OCI-LY1 (cell line): ENCODE results near the gene FARP1.

Experiments
- H2AFZ ChIP-seq: fragments of 200-600 bp; sonication (generic), shearing (Covaris generic); 2 replicates; pipeline ENCODE4 v1.6.0; 2014; ENCODE audit warnings: antibody characterized with exemption, mild to moderate bottlenecking, low read length
- H3F3A ChIP-seq: fragments of 200-600 bp; sonication (generic), shearing (Covaris generic); 2 replicates; pipeline ENCODE4 v1.6.0; 2014; ENCODE audit warnings: mild to moderate bottlenecking, antibody characterized with exemption, low read length, moderate library complexity; ENCODE audit not compliant: insufficient read depth
- H3K27ac ChIP-seq: fragments of 200-600 bp; sonication (generic); 2 replicates; pipeline ENCODE4 v1.5.1; 2014; ENCODE audit warnings: low read length, mixed run types, mild to moderate bottlenecking, low read depth; ENCODE audit not compliant: poor library complexity, severe bottlenecking
- H3K27me3 ChIP-seq: fragments of 200-600 bp; sonication (generic); 2 replicates; pipeline ENCODE4 v1.6.0; 2014; ENCODE audit warnings: antibody characterized with exemption, mild to moderate bottlenecking, low read length, moderate library complexity; ENCODE audit not compliant: insufficient read depth
- H3K36me3 ChIP-seq: fragments of 200-600 bp; sonication (generic); 2 replicates; pipeline ENCODE4 v1.6.1; 2014; ENCODE audit warnings: mild to moderate bottlenecking, antibody characterized with exemption, low read length, moderate library complexity, mixed read lengths; ENCODE audit not compliant: insufficient read depth
- H3K4me1 ChIP-seq: fragments of 200-600 bp; sonication (generic); 2 replicates; pipeline ENCODE4 v1.5.1; 2014; ENCODE audit warnings: mild to moderate bottlenecking, low read length, moderate library complexity; ENCODE audit not compliant: insufficient read depth, severe bottlenecking
- H3K4me2 ChIP-seq: fragments of 200-600 bp; sonication (generic), shearing (Covaris generic); 2 replicates; pipeline ENCODE4 v1.6.1; 2014; ENCODE audit warnings: low read length
- H3K4me3 ChIP-seq: fragments of 200-600 bp; sonication (generic); 2 replicates; pipeline ENCODE4 v1.5.1; 2014; ENCODE audit warnings: low read length, low read depth, mild to moderate bottlenecking, mixed read lengths; ENCODE audit not compliant: poor library complexity, severe bottlenecking
- H3K79me2 ChIP-seq: fragments of 200-600 bp; shearing (Covaris generic); 2 replicates; pipeline ENCODE4 v1.6.1; 2016; ENCODE audit warnings: mixed run types, low read length, mixed read lengths; ENCODE audit not compliant: insufficient read depth
- H3K9ac ChIP-seq: fragments of 200-600 bp; sonication (generic), shearing (Covaris generic); 2 replicates; pipeline ENCODE4 v1.6.1; 2014; ENCODE audit warnings: mild to moderate bottlenecking, low read length, mixed read lengths
- H3K9me2 ChIP-seq: fragments of 200-600 bp; sonication (generic), shearing (Covaris generic); 2 replicates; pipeline ENCODE4 v1.6.1; 2014; ENCODE audit warnings: low read depth, mild to moderate bottlenecking, low read length, mixed read lengths
- H3K9me3 ChIP-seq: fragments of 200-600 bp; shearing (Covaris generic); 2 replicates; pipeline ENCODE4 v1.6.1; 2014; ENCODE audit warnings: low read length, mixed read lengths
- H4K20me1 ChIP-seq: fragments of 200-600 bp; sonication (generic), shearing (Covaris generic); 2 replicates; pipeline ENCODE4 v1.6.0; 2016; ENCODE audit warnings: mild to moderate bottlenecking, low read length; ENCODE audit not compliant: insufficient read depth
- EZH2 ChIP-seq: fragments of 200-600 bp; sonication (generic), shearing (Covaris generic); IDR thresholded peaks from 2 replicates; pipeline ENCODE4 v1.8.0; 2017; ENCODE audit warnings: borderline replicate concordance, mixed run types, mild to moderate bottlenecking, antibody characterized with exemption, low read length, moderate library complexity, mixed read lengths
- TF ChIP-seq, protein P1 (sequence below): fragments of 200-600 bp; sonication (generic), shearing (Covaris generic); IDR thresholded peaks from 2 replicates; pipeline ENCODE4 v1.5.1; 2017; ENCODE audit warnings: mild to moderate bottlenecking, antibody characterized with exemption, low read length, moderate library complexity, mixed read lengths

The FARP1 gene

DNA sequence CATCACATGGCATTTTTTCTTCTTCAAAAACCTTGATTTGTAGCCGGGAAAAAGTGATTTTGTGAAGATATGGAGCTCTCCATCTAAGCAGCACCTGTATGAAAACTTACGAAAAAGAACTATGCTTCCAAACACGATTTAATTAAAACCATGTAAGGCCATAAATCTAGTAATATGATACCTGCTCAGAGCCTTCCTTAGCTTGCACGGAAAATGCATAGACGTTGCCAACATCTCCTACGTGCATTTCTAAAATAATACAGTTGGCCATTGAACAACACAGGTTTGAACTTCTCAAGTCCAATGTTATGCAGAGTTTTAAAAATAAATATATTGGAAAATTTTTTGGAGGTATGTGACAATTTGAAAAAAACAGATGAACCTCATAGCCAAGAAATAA lies 93.3 kb downstream of the FARP1 start:
- H2AFZ ChIP-seq = no peak overlapping the region
- TF ChIP-seq, protein P1, sequence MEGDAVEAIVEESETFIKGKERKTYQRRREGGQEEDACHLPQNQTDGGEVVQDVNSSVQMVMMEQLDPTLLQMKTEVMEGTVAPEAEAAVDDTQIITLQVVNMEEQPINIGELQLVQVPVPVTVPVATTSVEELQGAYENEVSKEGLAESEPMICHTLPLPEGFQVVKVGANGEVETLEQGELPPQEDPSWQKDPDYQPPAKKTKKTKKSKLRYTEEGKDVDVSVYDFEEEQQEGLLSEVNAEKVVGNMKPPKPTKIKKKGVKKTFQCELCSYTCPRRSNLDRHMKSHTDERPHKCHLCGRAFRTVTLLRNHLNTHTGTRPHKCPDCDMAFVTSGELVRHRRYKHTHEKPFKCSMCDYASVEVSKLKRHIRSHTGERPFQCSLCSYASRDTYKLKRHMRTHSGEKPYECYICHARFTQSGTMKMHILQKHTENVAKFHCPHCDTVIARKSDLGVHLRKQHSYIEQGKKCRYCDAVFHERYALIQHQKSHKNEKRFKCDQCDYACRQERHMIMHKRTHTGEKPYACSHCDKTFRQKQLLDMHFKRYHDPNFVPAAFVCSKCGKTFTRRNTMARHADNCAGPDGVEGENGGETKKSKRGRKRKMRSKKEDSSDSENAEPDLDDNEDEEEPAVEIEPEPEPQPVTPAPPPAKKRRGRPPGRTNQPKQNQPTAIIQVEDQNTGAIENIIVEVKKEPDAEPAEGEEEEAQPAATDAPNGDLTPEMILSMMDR = no peak
- H3K79me2 ChIP-seq = no peaks in the 10 kb centered on the region
- no peaks in the 10 kb centered on the region for H3K4me1 ChIP-seq
- no peaks in the 10 kb centered on the region for H3K9me2 ChIP-seq
- no peaks in the 10 kb centered on the region for H4K20me1 ChIP-seq
- no peak overlapping the region for H3K9ac ChIP-seq
- no peak overlapping the region for H3K4me3 ChIP-seq
- no peaks in the 10 kb centered on the region for H3K27me3 ChIP-seq
- no peak overlapping the region for H3K27ac ChIP-seq
- no peak overlapping the region for H3K4me2 ChIP-seq
- no peaks in the 10 kb centered on the region for H3F3A ChIP-seq
- no peaks in the 10 kb centered on the region for H3K9me3 ChIP-seq
- H3K36me3 ChIP-seq = no peaks in the 10 kb centered on the region

GRCh38 chr13:98237331-98237730 lies 94.4 kb downstream of the FARP1 start:
- H3K9me3 ChIP-seq = no peaks in the 10 kb centered on the region
- no peaks in the 10 kb centered on the region for H3F3A ChIP-seq
- H3K9me2 ChIP-seq = no peaks in the 10 kb centered on the region
- H3K4me1 ChIP-seq = no peaks in the 10 kb centered on the region
- H3K4me3 ChIP-seq = no peak overlapping the region
- H3K27ac ChIP-seq = no peak overlapping the region
- no peak overlapping the region for H3K4me2 ChIP-seq
- TF ChIP-seq, protein P1 = no peak
- no peak for TF ChIP-seq EZH2
- no peaks in the 10 kb centered on the region for H3K36me3 ChIP-seq
- H3K27me3 ChIP-seq = no peaks in the 10 kb centered on the region
- H3K79me2 ChIP-seq = no peaks in the 10 kb centered on the region
- H2AFZ ChIP-seq = no peak overlapping the region
- H4K20me1 ChIP-seq = no peaks in the 10 kb centered on the region
- no peak overlapping the region for H3K9ac ChIP-seq

DNA sequence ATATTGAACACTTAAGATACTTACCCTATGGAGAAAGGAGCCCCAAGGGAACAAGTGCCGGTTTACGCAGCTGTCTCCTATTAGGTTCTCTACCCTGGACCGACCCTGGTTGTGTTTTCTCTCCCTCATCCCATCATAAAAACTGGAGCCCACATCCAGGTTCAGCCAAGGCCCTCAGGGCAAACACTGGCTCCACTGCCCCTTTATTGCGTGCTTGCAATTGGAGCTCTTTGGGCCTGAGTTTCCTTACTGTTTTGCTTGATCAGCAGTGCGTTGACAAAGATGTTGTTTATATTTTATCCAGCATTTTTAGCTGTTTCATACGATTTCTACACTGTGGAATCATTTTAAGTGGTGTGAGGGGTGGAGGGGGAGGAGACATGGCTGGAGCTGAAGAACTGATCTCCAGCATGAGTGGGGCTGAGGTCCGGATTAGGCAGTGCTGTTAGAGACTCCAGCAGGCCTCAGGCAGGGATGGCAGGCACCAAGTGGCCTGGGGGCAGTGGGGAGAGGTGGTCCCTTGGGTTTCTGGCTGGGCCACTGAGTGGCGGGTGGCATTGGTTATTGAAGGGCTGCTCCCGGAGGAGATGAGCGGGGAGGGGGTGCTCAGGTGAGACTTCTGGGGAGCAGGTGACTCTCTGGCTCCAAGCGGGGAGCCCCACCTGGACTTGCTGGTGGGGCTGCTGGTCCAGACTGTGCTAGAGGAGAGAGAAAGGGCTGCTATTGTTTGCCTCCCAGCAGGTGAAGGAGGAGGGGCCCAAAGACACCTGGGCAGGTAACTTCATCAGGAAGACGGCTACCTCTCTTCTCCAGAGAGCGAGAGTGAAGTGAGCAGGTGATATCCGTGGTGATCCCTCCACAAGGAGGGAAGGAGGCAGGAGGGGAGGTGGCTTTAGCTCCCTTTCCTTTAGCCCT lies 96.5 kb downstream of the FARP1 start:
- TF ChIP-seq EZH2 = no peak
- TF ChIP-seq, protein P1 = no peak
- H3K4me1 ChIP-seq = no peaks in the 10 kb centered on the region
- no peak overlapping the region for H3K9ac ChIP-seq
- no peaks in the 10 kb centered on the region for H3K79me2 ChIP-seq
- H3K27ac ChIP-seq = no peak overlapping the region
- H3K4me2 ChIP-seq = no peak overlapping the region
- H2AFZ ChIP-seq = no peak overlapping the region
- no peaks in the 10 kb centered on the region for H3K36me3 ChIP-seq
- H3K4me3 ChIP-seq = no peak overlapping the region
- H3F3A ChIP-seq = no peaks in the 10 kb centered on the region
- no peaks in the 10 kb centered on the region; the same call in 1 of the 2 replicates for H3K27me3 ChIP-seq
- no peaks in the 10 kb centered on the region for H3K9me3 ChIP-seq
- H4K20me1 ChIP-seq = no peaks in the 10 kb centered on the region
- H3K9me2 ChIP-seq = no peaks in the 10 kb centered on the region
